Activated naive CD8-positive, alpha-beta T cell treated with anti-CD3 and anti-CD28 coated beads for 36 hours (primary cell): ENCODE results near the gene ARID5B. TPM values are rescaled to one million over a fixed set of nuclear protein-coding genes. Genes with fewer than 3 reads are reported as not detected.
A peak's percentile ranks its signal among the peaks of the same experiment; 100 is the strongest.

ENCODE experiments used
- DNase-seq: peaks from one replicate; pipeline ENCODE4 v3.0.0; 2021
- H3K27ac Mint-ChIP-seq: one replicate; pipeline ENCODE4 v1.8.0; 2022; ENCODE audit warnings: mild to moderate bottlenecking, moderate library complexity, mixed read lengths
- H3K27me3 Mint-ChIP-seq: one replicate; pipeline ENCODE4 v1.8.0; 2022; ENCODE audit warnings: mild to moderate bottlenecking, mixed read lengths
- H3K36me3 Mint-ChIP-seq: one replicate; pipeline ENCODE4 v1.8.0; 2021; ENCODE audit warnings: mild to moderate bottlenecking, mixed read lengths
- H3K4me1 Mint-ChIP-seq: one replicate; pipeline ENCODE4 v1.8.0; 2021; ENCODE audit warnings: mixed read lengths
- H3K4me3 Mint-ChIP-seq: one replicate; pipeline ENCODE4 v1.8.0; 2022; ENCODE audit warnings: mild to moderate bottlenecking, moderate library complexity, mixed read lengths
- H3K9me3 Mint-ChIP-seq: one replicate; pipeline ENCODE4 v1.8.0; 2022; ENCODE audit warnings: mixed read lengths
- total RNA-seq, 2 experiments: library from RNA; stranded (reverse); gene quantifications; one replicate each; pipeline ENCODE4 v1.2.3, GENCODE V29; 2021

The ARID5B gene
- total RNA-seq, 2 experiments from 2014 or later, result 16.5 to 17.1 TPM

- H3K27me3 Mint-ChIP-seq, result no peaks in the 10 kb centered on the region
- H3K27ac Mint-ChIP-seq, result peak overlapping the region; percentile 79
- H3K36me3 Mint-ChIP-seq, result peaks cover 81% of the 10 kb centered on the region
- H3K4me3 Mint-ChIP-seq, result no peak overlapping the region
- no peak for DNase-seq
- peaks cover 27% of the 10 kb centered on the region for H3K4me1 Mint-ChIP-seq
- peaks cover 4% of the 10 kb centered on the region for H3K9me3 Mint-ChIP-seq
These were observed 161.4 kb downstream of the ARID5B start for GRCh38 chr10:62062752-62063512.

- Mint-ChIP-seq H3K27ac (peak overlapping the region; percentile 79), H3K9me3 (peaks cover 4% of the 10 kb centered on the region), H3K27me3 (no peaks in the 10 kb centered on the region), H3K4me1 (peaks cover 27% of the 10 kb centered on the region), H3K36me3 (peaks cover 77% of the 10 kb centered on the region), H3K4me3 (no peak overlapping the region)
- no peak for DNase-seq
These were observed 162.4 kb downstream of the ARID5B start for GRCh38 chr10:62063795-62064472.

- Mint-ChIP-seq H3K27ac (peak overlapping the region; percentile 16), H3K9me3 (no peaks in the 10 kb centered on the region), H3K36me3 (peaks cover 73% of the 10 kb centered on the region), H3K4me3 (no peak overlapping the region), H3K27me3 (no peaks in the 10 kb centered on the region), H3K4me1 (peaks cover 29% of the 10 kb centered on the region)
- DNase-seq, result no peak
These were observed 166.1 kb downstream of the ARID5B start for GRCh38 chr10:62067560-62067959.

- Mint-ChIP-seq H3K36me3 (peaks cover 78% of the 10 kb centered on the region), H3K27ac (no peak overlapping the region), H3K4me1 (peaks cover 23% of the 10 kb centered on the region), H3K27me3 (no peaks in the 10 kb centered on the region), H3K9me3 (no peaks in the 10 kb centered on the region), H3K4me3 (no peak overlapping the region)
- no peak for DNase-seq
These were observed 167.0 kb downstream of the ARID5B start for GRCh38 chr10:62068464-62068863.

GRCh38 chr10:62069452-62070178, 168.1 kb downstream of the ARID5B start:
- Mint-ChIP-seq H3K4me3 (no peak overlapping the region), H3K9me3 (no peaks in the 10 kb centered on the region), H3K36me3 (peaks cover 67% of the 10 kb centered on the region), H3K4me1 (peaks cover 14% of the 10 kb centered on the region), H3K27me3 (no peaks in the 10 kb centered on the region), H3K27ac (no peak overlapping the region)
- DNase-seq, result no peak

- Mint-ChIP-seq H3K27ac (peak overlapping the region; percentile 77), H3K4me3 (no peak overlapping the region), H3K9me3 (no peaks in the 10 kb centered on the region), H3K4me1 (peaks cover 21% of the 10 kb centered on the region), H3K36me3 (peaks cover 66% of the 10 kb centered on the region), H3K27me3 (no peaks in the 10 kb centered on the region)
- no peak for DNase-seq
These were observed 170.4 kb downstream of the ARID5B start for GRCh38 chr10:62071846-62072281.

GRCh38 chr10:62072901-62073300, 171.4 kb downstream of the ARID5B start:
- H3K4me1 Mint-ChIP-seq, result peaks cover 27% of the 10 kb centered on the region
- no peak overlapping the region for H3K4me3 Mint-ChIP-seq
- H3K36me3 Mint-ChIP-seq, result peaks cover 68% of the 10 kb centered on the region
- no peaks in the 10 kb centered on the region for H3K27me3 Mint-ChIP-seq
- H3K9me3 Mint-ChIP-seq, result peaks cover 3% of the 10 kb centered on the region
- peak overlapping the region; percentile 25 for H3K27ac Mint-ChIP-seq
- no peak for DNase-seq

GRCh38 chr10:62073429-62073828, 171.9 kb downstream of the ARID5B start:
- H3K4me1 Mint-ChIP-seq, result peaks cover 27% of the 10 kb centered on the region
- DNase-seq, result no peak
- H3K27ac Mint-ChIP-seq, result no peak overlapping the region
- no peak overlapping the region for H3K4me3 Mint-ChIP-seq
- H3K36me3 Mint-ChIP-seq, result peaks cover 72% of the 10 kb centered on the region
- peaks cover 3% of the 10 kb centered on the region for H3K9me3 Mint-ChIP-seq
- no peaks in the 10 kb centered on the region for H3K27me3 Mint-ChIP-seq

- peaks cover 3% of the 10 kb centered on the region for H3K9me3 Mint-ChIP-seq
- peaks cover 74% of the 10 kb centered on the region for H3K36me3 Mint-ChIP-seq
- H3K27ac Mint-ChIP-seq, result no peak overlapping the region
- H3K27me3 Mint-ChIP-seq, result no peaks in the 10 kb centered on the region
- no peak for DNase-seq
- peaks cover 30% of the 10 kb centered on the region for H3K4me1 Mint-ChIP-seq
- no peak overlapping the region for H3K4me3 Mint-ChIP-seq
These were observed 173.9 kb downstream of the ARID5B start for GRCh38 chr10:62075414-62075813.

- peaks cover 32% of the 10 kb centered on the region for H3K4me1 Mint-ChIP-seq
These were observed 174.4 kb downstream of the ARID5B start for GRCh38 chr10:62075912-62076311.

GRCh38 chr10:62076891-62077290, 175.4 kb downstream of the ARID5B start:
- Mint-ChIP-seq H3K4me1 (peaks cover 34% of the 10 kb centered on the region), H3K4me3 (no peak overlapping the region), H3K9me3 (peaks cover 3% of the 10 kb centered on the region)

More at GRCh38 chr10:62075912-62076311, 174.4 kb downstream of the ARID5B start:
- Mint-ChIP-seq H3K27ac (no peak overlapping the region), H3K4me3 (no peak overlapping the region), H3K36me3 (peaks cover 77% of the 10 kb centered on the region), H3K27me3 (no peaks in the 10 kb centered on the region), H3K9me3 (peaks cover 3% of the 10 kb centered on the region)
- DNase-seq, result no peak

GRCh38 chr10:62077330-62078015, 176.0 kb downstream of the ARID5B start:
- Mint-ChIP-seq H3K9me3 (peaks cover 3% of the 10 kb centered on the region), H3K4me1 (peaks cover 36% of the 10 kb centered on the region), H3K4me3 (no peak overlapping the region), H3K27me3 (no peaks in the 10 kb centered on the region), H3K36me3 (peaks cover 70% of the 10 kb centered on the region), H3K27ac (peak overlapping the region; percentile 51)
- no peak for DNase-seq

More at GRCh38 chr10:62076891-62077290, 175.4 kb downstream of the ARID5B start:
- H3K27me3 Mint-ChIP-seq, result no peaks in the 10 kb centered on the region
- peaks cover 74% of the 10 kb centered on the region for H3K36me3 Mint-ChIP-seq
- DNase-seq, result no peak
- peak overlapping the region; percentile 40 for H3K27ac Mint-ChIP-seq

- Mint-ChIP-seq H3K9me3 (peaks cover 3% of the 10 kb centered on the region), H3K36me3 (peaks cover 61% of the 10 kb centered on the region), H3K4me1 (peaks cover 59% of the 10 kb centered on the region), H3K4me3 (no peak overlapping the region), H3K27ac (peak overlapping the region; percentile 69), H3K27me3 (no peaks in the 10 kb centered on the region)
- DNase-seq, result no peak
These were observed 178.5 kb downstream of the ARID5B start for GRCh38 chr10:62079885-62080559.

- Mint-ChIP-seq H3K9me3 (peaks cover 3% of the 10 kb centered on the region), H3K27me3 (no peaks in the 10 kb centered on the region), H3K36me3 (peaks cover 63% of the 10 kb centered on the region), H3K4me3 (no peak overlapping the region), H3K27ac (peak overlapping the region; percentile 31), H3K4me1 (peaks cover 64% of the 10 kb centered on the region)
- no peak for DNase-seq
These were observed 179.4 kb downstream of the ARID5B start for GRCh38 chr10:62080905-62081304.
